ENCODE measurements around the gene YPEL3.
"Not testable (repeated sequence)": the region's sequence is repeated elsewhere in the genome, so short reads cannot be mapped to it uniquely, and the experiment has no call there.

The YPEL3 gene

GRCh38 chr16:30096105-30096861, at the start of gene YPEL3:
YPEL3 (minus strand) TSS chr16:30096213; CDS start chr16:30095482, 731 bp downstream.
- peak; percentile 88 to 90 for DNase-seq

- no peak for DNase-seq
These were observed 49.6 kb upstream of the YPEL3 start for GRCh38 chr16:30145657-30146056.

GRCh38 chr16:30144917-30145316, 48.9 kb upstream of the YPEL3 start:
- no peak for DNase-seq

- no peak for DNase-seq
These were observed 48.0 kb upstream of the YPEL3 start for GRCh38 chr16:30144017-30144416.

GRCh38 chr16:30143347-30143702, 47.3 kb upstream of the YPEL3 start:
- DNase-seq: no peak

GRCh38 chr16:30142672-30143346, 46.8 kb upstream of the YPEL3 start:
- DNase-seq: no peak

- no peak for DNase-seq
These were observed 45.7 kb upstream of the YPEL3 start for GRCh38 chr16:30141750-30142149.

- no peak for DNase-seq
These were observed 43.8 kb upstream of the YPEL3 start for GRCh38 chr16:30139583-30140481.

- no peak for DNase-seq
These were observed 41.9 kb upstream of the YPEL3 start for GRCh38 chr16:30137897-30138296.

- DNase-seq: no peak
These were observed 41.1 kb upstream of the YPEL3 start for GRCh38 chr16:30136971-30137605.

GRCh38 chr16:30132591-30132990, 36.6 kb upstream of the YPEL3 start:
- DNase-seq: no peak

GRCh38 chr16:30131869-30132475, 36.0 kb upstream of the YPEL3 start:
- DNase-seq: no peak

GRCh38 chr16:30127993-30128392, 32.0 kb upstream of the YPEL3 start:
- no peak for DNase-seq

- not testable (repeated sequence) for DNase-seq
These were observed 29.7 kb upstream of the YPEL3 start for GRCh38 chr16:30125690-30126089.

- DNase-seq: no peak
These were observed 29.0 kb upstream of the YPEL3 start for GRCh38 chr16:30124985-30125379.

GRCh38 chr16:30122604-30123160, 26.7 kb upstream of the YPEL3 start:
- DNase-seq: peak in 1 of 2 donors; percentile 15

- DNase-seq: no peak
These were observed 25.9 kb upstream of the YPEL3 start for GRCh38 chr16:30121741-30122571.

GRCh38 chr16:30120340-30121105, 24.5 kb upstream of the YPEL3 start:
- no peak for DNase-seq

- DNase-seq: no peak
These were observed 23.4 kb upstream of the YPEL3 start for GRCh38 chr16:30119428-30119827.

GRCh38 chr16:30117768-30118167, 21.8 kb upstream of the YPEL3 start:
- DNase-seq: no peak

Data from stimulated activated CD4-positive, alpha-beta T cell treated with anti-CD3 and anti-CD28 coated beads, Interleukin-2, amount 100 ng/mL, for 24 hours (primary cell).